Activated T-helper 2 cell treated with anti-CD3 and anti-CD28 coated beads, Interferon-gamma antibody, Interleukin-2, Interleukin-4, amounts not matched to agents 10 μg/mL and 5 μg/mL and 100 μg/mL, durations not matched to agents 14 hours and 24 hours and 36 hours (primary cell): Measurements from ENCODE around the gene SLC6A12. TPM values are rescaled to one million over a fixed set of nuclear protein-coding genes. Genes with fewer than 3 reads are reported as not detected.

Experiments
- DNase-seq: peaks from one replicate; pipeline ENCODE4 v3.0.0; 2021; ENCODE audit warnings: low spot score
- H3K27ac Mint-ChIP-seq: one replicate; pipeline ENCODE4 v1.8.0; 2021; ENCODE audit warnings: mixed read lengths
- H3K27me3 Mint-ChIP-seq: one replicate; pipeline ENCODE4 v1.8.0; 2021; ENCODE audit warnings: low read depth, mixed read lengths
- H3K36me3 Mint-ChIP-seq: one replicate; pipeline ENCODE4 v1.8.0; 2021; ENCODE audit warnings: low read depth, mixed read lengths
- H3K4me1 Mint-ChIP-seq: one replicate; pipeline ENCODE4 v1.8.0; 2021; ENCODE audit warnings: low read depth, mixed read lengths
- H3K4me3 Mint-ChIP-seq: one replicate; pipeline ENCODE4 v1.8.0; 2021; ENCODE audit warnings: low read depth, mild to moderate bottlenecking, moderate library complexity, mixed read lengths
- H3K9me3 Mint-ChIP-seq: one replicate; pipeline ENCODE4 v1.8.0; 2021; ENCODE audit warnings: mixed read lengths
- intact Hi-C: fragments of 100-400 bp; cut with micrococcal nuclease; formaldehyde crosslinking; loops from one replicate; pipeline ENCODE4 v1.15.1; 2023
- total RNA-seq: library from RNA; stranded (reverse); gene quantifications from 2 replicates; pipeline ENCODE4 v1.2.3, GENCODE V29; 2022

SLC6A12 gene
- total RNA-seq, 1 donor from 2014 or later: 0.37 TPM

DNA sequence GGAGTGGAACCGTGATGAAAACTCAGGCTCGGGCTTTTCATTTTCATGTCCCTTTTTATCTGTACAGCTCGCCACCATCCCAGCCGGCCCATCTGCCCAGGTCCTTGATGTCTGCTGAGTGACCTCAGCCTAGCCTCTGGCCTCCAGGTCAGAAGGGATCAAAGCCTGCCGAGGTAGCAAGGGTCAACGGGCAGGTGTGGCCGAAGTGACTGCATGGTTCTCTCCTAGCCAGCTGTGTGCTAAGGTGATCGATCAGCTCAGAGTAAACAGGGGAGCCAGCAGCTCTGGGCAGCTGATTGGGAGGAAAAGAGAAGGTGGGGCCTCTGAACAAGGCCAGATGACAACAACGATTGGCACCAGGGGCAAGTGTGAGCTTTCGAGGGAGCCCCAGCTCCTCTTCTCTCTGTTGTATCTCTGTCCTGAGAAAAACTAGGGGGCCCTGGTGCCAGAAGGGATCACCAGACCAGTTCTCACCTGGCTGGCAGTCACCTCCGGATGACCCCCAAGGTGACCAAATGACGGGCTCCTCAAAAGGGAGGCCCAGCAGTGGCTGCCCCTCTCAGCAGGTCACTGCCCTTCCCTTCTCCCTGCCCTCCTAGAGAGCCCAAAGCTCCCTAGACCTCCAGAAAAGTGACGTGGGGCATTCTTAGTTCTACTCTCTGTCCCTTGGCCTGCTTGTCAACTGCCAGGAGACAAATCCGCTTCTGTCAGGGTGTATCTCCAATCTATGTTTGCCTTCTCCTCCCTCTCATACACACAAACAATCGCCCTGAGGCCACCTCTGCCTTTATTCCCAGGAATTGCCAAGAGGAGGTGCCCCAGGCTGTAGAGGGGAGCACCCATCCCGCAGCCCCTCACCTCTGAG, 3.4 kb downstream of the SLC6A12 start:
- Mint-ChIP-seq H3K4me1 (no peaks in the 10 kb centered on the region), H3K9me3 (no peaks in the 10 kb centered on the region), H3K27me3 (peaks cover 27% of the 10 kb centered on the region), H3K4me3 (no peak overlapping the region), H3K27ac (no peak overlapping the region), H3K36me3 (no peaks in the 10 kb centered on the region)
- DNase-seq: no peak
- intact Hi-C loops: no loop called here

DNA sequence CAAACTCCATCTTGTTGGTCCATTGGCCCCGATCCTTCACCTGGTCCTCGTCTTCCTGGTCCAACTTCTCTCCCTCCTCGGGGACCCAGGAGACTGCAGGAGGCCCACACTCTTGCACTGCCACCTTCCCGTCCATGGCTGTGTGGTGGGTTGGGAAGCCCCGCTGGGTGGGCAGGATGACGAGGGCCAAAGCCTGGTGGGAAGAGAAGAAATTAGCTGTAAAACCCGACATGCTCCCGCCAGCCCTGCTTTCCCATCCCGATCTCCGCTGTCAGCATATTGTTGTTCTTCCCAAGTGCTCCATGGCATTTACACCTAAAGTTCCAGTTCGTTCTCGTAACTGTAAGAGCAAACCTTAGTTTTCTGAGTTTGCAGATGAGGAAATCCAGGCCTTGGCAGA, 4.1 kb downstream of the SLC6A12 start:
- peaks cover 32% of the 10 kb centered on the region for H3K27me3 Mint-ChIP-seq
- no peak overlapping the region for H3K27ac Mint-ChIP-seq
- no peaks in the 10 kb centered on the region for H3K9me3 Mint-ChIP-seq
- H3K4me1 Mint-ChIP-seq: no peaks in the 10 kb centered on the region
- no peak for DNase-seq
- no peak overlapping the region for H3K4me3 Mint-ChIP-seq
- H3K36me3 Mint-ChIP-seq: no peaks in the 10 kb centered on the region
- intact Hi-C loops: no loop called here

DNA sequence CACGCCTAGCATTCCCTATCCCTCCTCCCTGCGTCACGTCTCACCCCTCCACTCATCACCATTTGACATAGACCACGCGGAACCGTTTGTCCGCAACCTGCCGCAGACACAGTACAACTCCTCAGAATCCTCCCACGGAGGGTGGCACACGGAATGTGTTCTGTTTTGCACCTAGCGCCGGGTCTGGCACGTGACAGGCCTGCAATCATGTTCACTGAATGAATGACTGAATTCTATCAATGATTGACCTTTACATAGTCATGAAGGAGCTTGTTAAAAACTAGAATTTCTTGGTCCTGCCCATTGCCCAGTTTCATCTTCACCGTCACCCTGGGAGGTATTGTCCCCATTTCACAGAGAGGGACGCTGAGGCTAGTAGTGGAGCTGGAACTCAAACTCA, 4.7 kb downstream of the SLC6A12 start:
- H3K4me3 Mint-ChIP-seq: no peak overlapping the region
- H3K9me3 Mint-ChIP-seq: no peaks in the 10 kb centered on the region
- H3K36me3 Mint-ChIP-seq: no peaks in the 10 kb centered on the region
- peaks cover 35% of the 10 kb centered on the region for H3K27me3 Mint-ChIP-seq
- H3K4me1 Mint-ChIP-seq: no peaks in the 10 kb centered on the region
- intact Hi-C loops: no loop called here
- no peak overlapping the region for H3K27ac Mint-ChIP-seq
- no peak for DNase-seq

DNA sequence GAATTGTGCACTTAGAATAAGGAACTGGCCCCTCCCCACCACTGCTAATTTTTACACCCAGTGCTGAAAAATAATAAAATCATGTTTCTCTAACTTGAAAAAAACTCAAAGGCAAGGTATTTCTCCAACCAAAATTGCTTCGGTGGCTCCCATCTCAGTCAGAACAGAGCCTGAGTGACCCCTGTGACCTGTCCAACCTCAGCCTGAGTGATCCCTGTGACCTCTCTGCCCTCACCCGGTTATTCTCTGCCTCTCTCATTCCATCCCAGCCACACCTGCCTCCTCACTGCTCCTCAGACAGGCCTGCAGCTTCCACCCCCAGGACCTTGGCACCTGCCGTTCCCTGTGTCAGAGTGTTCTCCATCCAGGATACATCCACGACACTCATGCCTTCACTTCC, 5.1 kb downstream of the SLC6A12 start:
- Mint-ChIP-seq H3K9me3 (no peaks in the 10 kb centered on the region), H3K36me3 (no peaks in the 10 kb centered on the region), H3K4me1 (no peaks in the 10 kb centered on the region), H3K4me3 (no peak overlapping the region), H3K27me3 (peaks cover 37% of the 10 kb centered on the region), H3K27ac (no peak overlapping the region)
- DNase-seq: no peak
- intact Hi-C loops: no loop called here

DNA sequence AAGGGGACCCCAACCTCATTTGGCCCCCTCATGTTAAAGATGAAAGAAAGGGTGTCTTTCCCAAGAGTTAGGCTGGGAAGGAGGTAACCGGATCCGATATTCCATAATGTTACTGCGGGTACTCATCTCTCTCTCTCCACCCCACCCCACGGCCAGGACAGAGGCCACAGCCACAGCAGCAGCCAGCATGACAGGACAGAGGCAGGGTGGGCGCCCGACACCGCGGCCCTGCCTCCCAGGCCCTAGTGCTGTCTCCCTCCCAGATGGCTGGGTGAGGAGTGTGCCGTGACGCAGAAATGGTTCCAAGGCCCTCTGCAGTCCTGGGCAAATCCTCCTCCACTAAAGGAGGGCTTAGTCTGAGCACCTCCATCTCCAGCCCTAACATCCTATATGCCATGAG, 6.2 kb downstream of the SLC6A12 start:
- intact Hi-C loops: no loop called here
- no peak overlapping the region for H3K27ac Mint-ChIP-seq
- H3K27me3 Mint-ChIP-seq: peaks cover 34% of the 10 kb centered on the region
- no peaks in the 10 kb centered on the region for H3K4me1 Mint-ChIP-seq
- no peaks in the 10 kb centered on the region for H3K36me3 Mint-ChIP-seq
- no peaks in the 10 kb centered on the region for H3K9me3 Mint-ChIP-seq
- no peak for DNase-seq
- no peak overlapping the region for H3K4me3 Mint-ChIP-seq

DNA sequence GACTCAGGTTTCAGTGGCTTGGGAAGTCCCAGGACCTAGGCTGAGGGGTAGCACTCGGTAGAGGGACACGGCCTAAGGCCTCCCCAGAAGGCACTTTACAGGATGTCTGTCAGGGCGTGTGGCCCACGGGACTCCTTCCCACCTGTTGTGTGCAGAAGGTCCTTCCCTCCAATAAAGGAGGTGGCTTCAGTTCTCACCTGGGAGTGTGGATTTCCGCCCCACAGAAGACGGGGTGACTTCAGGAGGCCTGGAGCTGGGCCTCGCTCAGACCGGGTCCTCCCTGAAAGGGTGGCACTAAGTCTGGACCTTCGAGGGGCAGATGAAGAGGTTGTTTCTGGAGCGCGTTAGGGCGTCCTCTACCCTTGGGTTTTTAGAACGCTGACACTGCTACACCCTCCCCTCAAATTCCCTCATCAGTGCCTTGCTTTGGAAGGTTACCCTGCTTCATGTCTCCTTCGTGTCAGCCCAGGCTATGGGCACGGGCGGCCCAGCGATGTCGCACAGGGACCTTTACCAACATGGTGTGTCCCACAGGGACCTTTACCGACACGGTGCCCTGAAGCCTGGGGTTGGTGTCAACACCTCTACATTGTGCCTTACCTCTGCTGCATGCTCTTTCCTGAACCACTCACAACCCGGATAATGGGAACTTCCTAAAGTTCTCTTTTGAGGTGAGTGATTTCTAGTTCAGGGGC, 7.1 kb downstream of the SLC6A12 start:
- DNase-seq: no peak
- peaks cover 39% of the 10 kb centered on the region for H3K27me3 Mint-ChIP-seq
- H3K4me1 Mint-ChIP-seq: no peaks in the 10 kb centered on the region
- H3K27ac Mint-ChIP-seq: no peak overlapping the region
- H3K9me3 Mint-ChIP-seq: no peaks in the 10 kb centered on the region
- no peaks in the 10 kb centered on the region for H3K36me3 Mint-ChIP-seq
- intact Hi-C loops: no loop called here
- H3K4me3 Mint-ChIP-seq: no peak overlapping the region

DNA sequence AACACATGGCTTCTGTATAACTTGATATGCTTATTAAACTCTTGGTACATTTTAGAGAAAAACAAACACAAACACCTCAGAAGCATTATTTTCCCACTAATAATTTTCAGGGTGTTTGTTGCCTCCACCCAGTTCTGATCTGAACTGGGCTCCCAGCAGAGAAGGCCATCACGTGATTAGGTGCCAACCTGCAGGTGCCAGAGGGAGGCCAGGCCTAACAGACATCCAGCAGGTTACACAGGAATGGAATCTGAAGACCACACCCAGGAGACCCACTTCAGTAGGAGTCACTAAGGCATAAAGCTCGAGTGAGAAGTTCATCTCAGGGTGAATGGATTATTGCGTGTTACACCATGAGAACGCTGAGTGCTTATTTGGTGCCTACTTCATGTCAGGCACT, 8.9 kb downstream of the SLC6A12 start:
- Mint-ChIP-seq H3K4me3 (no peak overlapping the region), H3K4me1 (no peaks in the 10 kb centered on the region), H3K36me3 (no peaks in the 10 kb centered on the region), H3K27me3 (peaks cover 34% of the 10 kb centered on the region), H3K27ac (no peak overlapping the region), H3K9me3 (no peaks in the 10 kb centered on the region)
- DNase-seq: no peak
- intact Hi-C loops: no loop called here

DNA sequence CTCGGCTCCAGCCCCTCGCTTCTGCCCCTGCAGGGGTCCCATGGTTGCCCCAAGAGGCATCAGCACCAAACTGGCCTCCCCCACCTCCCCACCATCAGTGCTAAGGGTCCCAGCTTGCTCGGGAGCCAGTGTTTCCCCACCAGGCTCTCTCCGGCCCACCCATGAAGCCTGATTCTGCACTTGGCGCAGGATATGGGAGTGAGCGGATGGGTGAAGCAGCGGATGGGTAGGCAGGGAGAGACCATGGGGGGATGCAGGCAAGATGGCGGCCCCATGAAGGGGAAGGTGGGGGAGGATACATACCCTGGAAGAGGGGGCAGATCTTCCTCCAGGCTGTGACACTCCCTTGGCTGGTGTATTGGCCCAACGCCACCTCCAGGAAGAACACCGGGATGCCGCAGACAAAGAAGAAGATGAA, 9.7 kb downstream of the SLC6A12 start:
- Mint-ChIP-seq H3K9me3 (no peaks in the 10 kb centered on the region), H3K27ac (no peak overlapping the region), H3K4me3 (no peak overlapping the region), H3K4me1 (no peaks in the 10 kb centered on the region), H3K36me3 (no peaks in the 10 kb centered on the region), H3K27me3 (peaks cover 34% of the 10 kb centered on the region)
- DNase-seq: no peak
- intact Hi-C loops: no loop called here

DNA sequence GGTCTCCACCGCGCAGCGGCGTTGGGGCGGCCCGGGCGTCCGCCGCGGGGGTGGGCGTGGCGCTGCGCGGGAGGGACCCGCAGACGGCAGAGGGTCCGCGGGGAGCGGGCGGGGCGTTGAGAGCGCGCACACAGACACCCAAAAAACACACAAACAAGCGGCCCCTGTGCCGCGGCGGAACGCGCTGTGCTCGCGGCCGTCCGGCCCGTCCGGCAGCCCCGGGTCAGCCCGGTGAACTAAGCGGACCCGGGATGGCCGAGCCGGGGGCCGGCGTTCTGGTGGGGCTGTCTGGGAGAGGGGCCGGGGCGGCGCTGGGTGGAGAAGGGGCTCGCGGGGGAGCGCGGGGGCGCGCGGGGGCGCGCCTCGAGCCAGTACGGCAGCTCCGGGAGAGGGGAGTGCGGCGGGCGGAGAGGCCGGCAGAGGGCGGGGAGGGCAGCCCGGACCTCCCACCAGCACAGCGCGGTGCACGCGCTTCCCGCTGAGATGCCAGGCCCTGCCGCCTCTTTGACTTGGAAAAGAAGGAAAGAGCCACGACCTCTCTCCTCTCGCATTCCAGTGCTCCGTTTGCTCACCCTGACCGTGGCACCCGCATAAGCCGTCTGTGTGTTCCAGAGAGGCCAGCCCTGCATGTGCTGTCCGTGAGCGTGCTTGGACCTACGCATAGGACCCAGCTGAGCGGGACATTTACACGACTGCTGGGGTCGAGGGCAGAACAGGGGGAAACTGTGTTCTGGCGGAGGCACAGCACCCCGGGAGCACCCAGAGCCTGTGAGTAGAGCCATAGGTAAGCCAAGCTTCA, 10.3 kb downstream of the SLC6A12 start:
- no peak for DNase-seq
- intact Hi-C loops: no loop called here
- no peak overlapping the region for H3K4me3 Mint-ChIP-seq
- no peaks in the 10 kb centered on the region for H3K9me3 Mint-ChIP-seq
- no peaks in the 10 kb centered on the region for H3K36me3 Mint-ChIP-seq
- H3K4me1 Mint-ChIP-seq: no peaks in the 10 kb centered on the region
- peaks cover 34% of the 10 kb centered on the region for H3K27me3 Mint-ChIP-seq
- H3K27ac Mint-ChIP-seq: no peak overlapping the region

DNA sequence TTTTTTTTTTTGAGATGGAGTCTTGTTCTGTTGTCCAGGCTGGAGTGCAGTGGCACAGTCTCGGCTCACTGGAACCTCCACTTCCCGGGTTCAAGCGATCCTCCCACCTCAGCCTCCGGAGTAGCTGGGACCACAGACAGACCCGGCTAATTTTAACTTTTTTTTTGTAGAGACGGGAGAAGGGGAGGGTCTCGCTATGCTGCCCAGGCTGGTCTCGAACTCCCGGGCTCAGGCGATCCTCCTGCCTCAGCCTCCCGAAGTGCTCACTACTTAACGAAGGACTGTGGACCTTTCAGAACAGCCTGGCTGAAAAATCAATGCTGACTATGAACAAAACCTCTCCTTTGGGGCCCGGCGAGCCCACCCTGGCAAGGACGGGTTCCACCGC, 10.9 kb downstream of the SLC6A12 start:
- no peaks in the 10 kb centered on the region for H3K36me3 Mint-ChIP-seq
- H3K9me3 Mint-ChIP-seq: no peaks in the 10 kb centered on the region
- H3K4me3 Mint-ChIP-seq: no peak overlapping the region
- H3K27ac Mint-ChIP-seq: no peak overlapping the region
- intact Hi-C loops: no loop called here
- DNase-seq: no peak
- H3K27me3 Mint-ChIP-seq: peaks cover 33% of the 10 kb centered on the region
- no peaks in the 10 kb centered on the region for H3K4me1 Mint-ChIP-seq

DNA sequence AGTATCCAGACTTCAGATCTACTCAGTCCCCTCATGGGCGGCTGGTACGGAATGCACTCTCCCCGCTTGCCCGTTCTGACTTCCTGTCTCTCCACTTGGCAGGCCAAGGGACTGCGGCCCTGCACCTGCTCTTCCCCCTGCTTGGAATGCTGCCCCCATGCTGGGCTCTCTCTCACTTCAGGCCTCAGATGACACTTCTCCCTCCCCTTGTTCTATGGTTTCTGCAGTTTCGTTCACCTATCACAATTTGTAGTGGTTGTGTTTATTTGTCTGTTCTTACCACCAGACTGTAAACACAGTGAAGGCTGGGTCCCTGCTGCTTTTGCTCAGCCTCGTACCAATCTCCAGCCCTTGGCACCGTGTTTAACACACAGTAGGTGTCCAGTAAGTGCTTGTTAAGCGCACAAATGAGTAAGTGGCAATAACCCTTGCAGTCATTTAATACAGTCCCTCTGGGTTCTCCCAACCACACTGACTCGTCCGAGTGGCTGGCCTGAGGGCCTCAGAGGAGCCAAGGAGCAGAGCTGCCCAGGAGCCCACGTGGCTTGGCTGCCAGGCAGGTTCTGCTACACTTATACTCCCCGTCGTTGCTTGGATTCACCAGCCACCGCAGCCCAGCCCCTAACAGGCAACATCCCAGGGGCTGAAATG, 11.8 kb downstream of the SLC6A12 start:
- peaks cover under 1% of the 10 kb centered on the region for H3K9me3 Mint-ChIP-seq
- no peak for DNase-seq
- H3K27ac Mint-ChIP-seq: no peak overlapping the region
- intact Hi-C loops: no loop called here
- H3K36me3 Mint-ChIP-seq: no peaks in the 10 kb centered on the region
- H3K4me1 Mint-ChIP-seq: no peaks in the 10 kb centered on the region
- H3K4me3 Mint-ChIP-seq: no peak overlapping the region
- H3K27me3 Mint-ChIP-seq: peaks cover 32% of the 10 kb centered on the region

DNA sequence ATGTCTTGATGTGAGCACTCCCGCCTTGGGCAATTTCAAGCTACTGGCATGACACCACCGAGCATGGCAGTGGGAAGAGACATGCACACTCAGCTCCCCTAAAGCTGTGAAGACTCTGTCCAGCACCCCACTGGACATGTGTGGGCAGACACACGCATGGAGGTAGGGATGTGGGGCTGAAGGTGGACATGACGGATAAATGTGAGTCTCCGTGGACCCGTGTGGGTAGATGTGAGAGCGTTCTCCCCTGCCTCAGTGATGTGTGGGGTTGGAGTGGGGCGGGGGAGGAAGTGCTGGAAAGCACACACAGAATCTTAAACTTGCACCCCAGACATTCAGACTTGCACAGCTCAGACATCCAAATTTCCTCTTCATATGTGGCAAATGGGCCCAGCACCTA, 12.6 kb downstream of the SLC6A12 start:
- peaks cover 4% of the 10 kb centered on the region for H3K9me3 Mint-ChIP-seq
- no peak for DNase-seq
- H3K4me3 Mint-ChIP-seq: no peak overlapping the region
- intact Hi-C loops: no loop called here
- no peaks in the 10 kb centered on the region for H3K4me1 Mint-ChIP-seq
- no peak overlapping the region for H3K27ac Mint-ChIP-seq
- peaks cover 30% of the 10 kb centered on the region for H3K27me3 Mint-ChIP-seq
- H3K36me3 Mint-ChIP-seq: no peaks in the 10 kb centered on the region
